NT2/D1 (cell line): ENCODE results near the gene MAP1LC3A.
"Not testable (repeated sequence)": the region's sequence is repeated elsewhere in the genome, so short reads cannot be mapped to it uniquely, and the experiment has no call there.

ENCODE experiments used
- DNase-seq: peaks from one replicate; pipeline ENCODE4 v3.0.0-alpha.2; 2011; ENCODE audit warnings: low read depth, low spot score
- H3K27me3 ChIP-seq: 2 replicates; pipeline ENCODE4 v1.6.0; 2011; ENCODE audit warnings: mild to moderate bottlenecking; ENCODE audit not compliant: insufficient read length, insufficient read depth
- H3K36me3 ChIP-seq: 2 replicates; pipeline ENCODE4 v1.6.1; 2011; ENCODE audit warnings: mild to moderate bottlenecking, low read length, mixed read lengths; ENCODE audit not compliant: insufficient read depth, insufficient read length
- H3K4me1 ChIP-seq: 2 replicates; pipeline ENCODE4 v1.5.1; 2011; ENCODE audit not compliant: insufficient read depth, insufficient read length
- H3K4me3 ChIP-seq: 2 replicates; pipeline ENCODE4 v1.5.1; 2011; ENCODE audit warnings: low read depth; ENCODE audit not compliant: insufficient read length
- H3K9ac ChIP-seq: 2 replicates; pipeline ENCODE4 v1.6.0; 2011; ENCODE audit warnings: low read depth; ENCODE audit not compliant: insufficient read length
- H3K9me3 ChIP-seq: 2 replicates; pipeline ENCODE4 v1.5.1; 2011; ENCODE audit warnings: mild to moderate bottlenecking, low read length; ENCODE audit not compliant: insufficient read depth
- SUZ12 ChIP-seq: IDR thresholded peaks from 2 replicates; pipeline ENCODE4 v1.6.1; 2011; ENCODE audit not compliant: insufficient read length, insufficient read depth; ENCODE audit errors: extremely low read depth
- YY1 ChIP-seq: IDR thresholded peaks from 2 replicates; pipeline ENCODE4 v1.6.1; 2011; ENCODE audit not compliant: insufficient read length, insufficient read depth
- ZNF274 ChIP-seq: IDR thresholded peaks from 2 replicates; pipeline ENCODE4 v1.6.1; 2011; ENCODE audit warnings: mild to moderate bottlenecking, low read depth, low read length

MAP1LC3A gene

GRCh38 chr20:34515484-34516246 lies 42.9 kb upstream of the MAP1LC3A start:
- no peaks in the 10 kb centered on the region for H3K9me3 ChIP-seq
- no peaks in the 10 kb centered on the region for H3K4me1 ChIP-seq
- peak; percentile 69 for DNase-seq
- H3K9ac ChIP-seq = peak overlapping the region; percentile 91
- no peaks in the 10 kb centered on the region for H3K27me3 ChIP-seq
- H3K4me3 ChIP-seq = peak overlapping the region; percentile 70
- TF ChIP-seq ZNF274 = no peak
- H3K36me3 ChIP-seq = peaks cover 34% of the 10 kb centered on the region

GRCh38 chr20:34516247-34517113 lies 42.0 kb upstream of the MAP1LC3A start, which contains the start of gene DYNLRB1:
TSS of gene DYNLRB1 (plus strand) at chr20:34516422. CDS start at chr20:34516459, 37 bp downstream.
- peak; percentile 96 for DNase-seq
- H3K4me3 ChIP-seq = peak within 1 kb of the TSS; percentile 70
- TF ChIP-seq SUZ12 (no peak), ZNF274 (no peak), YY1 (no peak)
- no peaks in the 10 kb centered on the region for H3K4me1 ChIP-seq
- H3K9me3 ChIP-seq = no peaks in the 10 kb centered on the region
- peaks cover 28% of the 10 kb centered on the region for H3K36me3 ChIP-seq
- no peaks in the 10 kb centered on the region for H3K27me3 ChIP-seq
- peak within 1 kb of the TSS; percentile 91 for H3K9ac ChIP-seq

DNA sequence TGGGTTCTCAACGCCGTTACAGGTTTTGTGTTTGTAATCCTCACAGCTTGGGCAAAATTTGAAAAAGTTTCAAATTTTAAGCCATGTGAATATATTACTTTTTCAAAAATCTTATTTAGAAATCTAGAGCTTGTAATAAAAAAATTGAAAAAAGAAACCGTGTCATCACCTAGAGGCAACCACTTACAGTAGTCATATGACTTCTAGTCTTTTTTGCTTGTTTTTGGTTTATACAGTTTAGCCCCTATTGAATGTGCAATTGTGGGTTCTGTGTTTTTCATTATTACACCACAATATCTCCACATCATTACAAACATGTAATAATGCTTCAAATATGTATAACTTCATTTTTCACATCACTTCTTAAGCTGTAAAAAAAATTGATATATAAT lies 41.4 kb upstream of the MAP1LC3A start:
- H3K9me3 ChIP-seq = no peaks in the 10 kb centered on the region
- no peak for DNase-seq
- H3K4me3 ChIP-seq = peak overlapping the region; percentile 70
- TF ChIP-seq ZNF274 (no peak), YY1 (no peak), SUZ12 (no peak)
- no peaks in the 10 kb centered on the region for H3K4me1 ChIP-seq
- peaks cover 28% of the 10 kb centered on the region for H3K36me3 ChIP-seq
- peak overlapping the region; percentile 91 for H3K9ac ChIP-seq
- H3K27me3 ChIP-seq = no peaks in the 10 kb centered on the region

DNA sequence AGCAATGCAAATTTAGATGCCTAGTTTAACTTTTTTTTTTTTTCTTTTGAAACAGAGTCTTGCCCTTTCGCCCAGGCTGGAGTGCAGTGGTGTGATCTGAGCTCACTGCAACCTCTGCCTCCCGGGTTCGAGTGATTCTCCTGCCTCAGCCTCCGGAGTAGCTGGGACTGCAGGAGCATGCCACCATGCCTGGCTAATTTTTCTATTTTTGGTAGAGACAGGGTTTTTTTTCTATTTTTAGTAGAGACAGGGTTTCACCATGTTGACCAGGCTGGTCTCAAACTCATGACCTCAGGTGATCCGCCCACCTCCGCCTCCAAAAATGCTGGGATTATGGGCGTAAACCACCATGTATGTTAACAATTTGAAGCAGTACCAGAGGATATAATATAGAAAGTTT lies 39.7 kb upstream of the MAP1LC3A start:
- not testable (repeated sequence) for H3K4me1 ChIP-seq
- peaks cover 30% of the 10 kb centered on the region for H3K36me3 ChIP-seq

DNA sequence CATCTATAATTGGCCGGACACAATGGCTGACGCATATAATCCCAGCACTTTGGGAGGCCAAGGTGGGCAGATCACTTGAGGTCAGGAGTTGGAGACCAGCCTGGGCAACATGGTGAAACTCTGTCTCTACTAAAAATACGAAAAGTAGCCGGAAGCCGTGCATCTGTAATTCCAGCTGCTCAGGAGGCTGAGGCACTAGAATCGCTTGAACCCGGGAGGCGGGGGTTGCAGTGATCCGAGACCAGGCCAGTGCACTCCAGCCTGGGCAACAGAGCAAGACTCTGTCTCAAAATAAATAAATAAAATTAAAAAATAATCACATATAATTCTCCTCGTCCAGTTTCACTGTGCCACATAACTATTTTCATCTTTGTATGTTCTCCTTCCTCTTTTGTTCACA lies 38.7 kb upstream of the MAP1LC3A start:
- not testable (repeated sequence) for H3K9ac ChIP-seq, DNase-seq, H3K4me3 ChIP-seq, H3K4me1 ChIP-seq, H3K9me3 ChIP-seq, H3K27me3 ChIP-seq
- peaks cover 33% of the 10 kb centered on the region for H3K36me3 ChIP-seq

More for the DNA sequence above, 39.7 kb upstream of the MAP1LC3A start:
- H3K4me3 ChIP-seq, DNase-seq, H3K9ac ChIP-seq, H3K27me3 ChIP-seq, H3K9me3 ChIP-seq: not testable (repeated sequence)

DNA sequence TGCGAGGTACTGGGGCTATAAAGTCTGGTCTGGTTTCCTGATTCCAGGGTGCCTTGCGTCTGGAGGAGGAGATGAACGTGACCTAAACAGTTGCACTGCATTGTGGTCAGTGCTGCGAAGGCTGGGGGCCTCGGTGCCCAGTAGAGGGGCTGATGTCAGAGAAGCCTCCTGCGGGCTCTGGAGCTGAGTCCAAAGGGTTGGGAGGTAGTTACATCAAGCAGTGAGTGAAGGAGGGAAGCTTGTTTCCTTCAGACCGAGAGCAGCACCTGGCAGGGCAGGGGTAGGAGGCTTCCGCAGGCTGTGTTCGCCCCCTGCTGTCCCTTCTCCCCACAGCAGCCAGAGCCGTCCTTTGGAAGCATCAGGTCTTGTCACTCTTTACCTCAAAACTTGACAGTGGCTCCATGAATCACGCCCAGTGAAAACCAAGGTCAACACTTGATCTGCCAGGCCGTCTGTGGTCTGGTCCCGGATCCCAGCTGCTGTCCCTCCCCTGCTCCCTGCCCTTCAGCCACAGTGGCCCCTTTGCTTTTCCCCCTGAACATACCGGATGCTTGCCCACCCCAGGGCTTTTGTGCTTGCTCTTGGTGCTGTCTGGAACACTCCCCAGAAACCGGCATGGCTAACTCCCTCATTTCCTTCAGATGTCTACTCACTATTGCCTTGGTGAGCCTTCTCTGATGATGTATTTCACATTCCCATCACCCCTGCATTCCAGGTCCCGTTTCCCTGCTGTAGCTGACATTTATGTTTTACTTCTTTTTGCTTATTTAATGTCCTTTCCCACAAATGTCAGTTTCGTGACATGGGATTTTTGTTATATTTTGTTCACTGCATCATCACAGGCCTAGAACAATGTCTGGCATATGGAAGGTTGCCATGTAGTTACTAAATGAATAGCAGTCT lies 35.3 kb upstream of the MAP1LC3A start:
- Histone ChIP-seq H3K9ac (peak overlapping the region; percentile 13), H3K4me1 (peaks cover 11% of the 10 kb centered on the region)

DNA sequence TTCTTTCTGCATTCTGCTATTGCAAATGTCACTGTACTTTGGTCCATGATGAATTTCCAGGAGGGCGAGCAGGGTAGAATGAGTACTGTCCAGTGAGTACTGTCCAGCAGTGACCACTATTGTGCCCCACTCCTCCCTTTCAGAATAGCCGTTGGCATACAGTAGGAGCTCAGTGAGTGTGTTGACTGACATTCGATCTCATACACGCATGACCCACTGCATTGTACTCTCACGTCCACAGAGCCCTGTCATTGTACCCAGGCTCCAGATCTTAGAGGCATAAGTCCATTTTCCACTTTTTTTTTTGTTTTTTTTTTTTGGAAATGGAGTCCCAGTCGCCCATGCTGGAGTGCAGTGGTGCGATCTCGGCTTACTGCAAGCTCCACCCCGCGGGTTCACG lies 34.1 kb upstream of the MAP1LC3A start:
- Histone ChIP-seq H3K9me3 (no peaks in the 10 kb centered on the region), H3K27me3 (no peaks in the 10 kb centered on the region), H3K4me1 (peaks cover 11% of the 10 kb centered on the region), H3K9ac (no peak overlapping the region), H3K4me3 (no peak overlapping the region), H3K36me3 (peaks cover 59% of the 10 kb centered on the region)
- TF ChIP-seq YY1 = no peak
- no peak for TF ChIP-seq ZNF274
- TF ChIP-seq SUZ12 = no peak
- no peak for DNase-seq

More for the DNA sequence above, 35.3 kb upstream of the MAP1LC3A start:
- H3K36me3 ChIP-seq = peaks cover 54% of the 10 kb centered on the region
- TF ChIP-seq ZNF274 (no peak), SUZ12 (no peak), YY1 (no peak)
- DNase-seq = peak; percentile 52
- no peak overlapping the region for H3K4me3 ChIP-seq
- H3K27me3 ChIP-seq = no peaks in the 10 kb centered on the region
- H3K9me3 ChIP-seq = no peaks in the 10 kb centered on the region
